HL-60 (cell line): ENCODE measurements around the gene CD3D.

Experiments
- POLR2AphosphoS5 ChIP-seq: IDR thresholded peaks from 2 replicates; pipeline ENCODE4 v1.6.1; 2012; ENCODE audit warnings: low read depth
- SPI1 ChIP-seq: IDR thresholded peaks from 2 replicates; pipeline ENCODE4 v1.6.1; 2012; ENCODE audit warnings: low read depth, mild to moderate bottlenecking, borderline replicate concordance
- TF ChIP-seq, protein P1 (sequence below): IDR thresholded peaks from one replicate; pipeline ENCODE4 v1.5.1; 2011; ENCODE audit warnings: low read length, control low read depth, inconsistent platforms; ENCODE audit not compliant: insufficient read depth
- TF ChIP-seq, protein P2 (sequence below): IDR thresholded peaks from 2 replicates; pipeline ENCODE4 v1.6.1; 2012; ENCODE audit warnings: low read depth; ENCODE audit not compliant: insufficient replicate concordance

DNA sequence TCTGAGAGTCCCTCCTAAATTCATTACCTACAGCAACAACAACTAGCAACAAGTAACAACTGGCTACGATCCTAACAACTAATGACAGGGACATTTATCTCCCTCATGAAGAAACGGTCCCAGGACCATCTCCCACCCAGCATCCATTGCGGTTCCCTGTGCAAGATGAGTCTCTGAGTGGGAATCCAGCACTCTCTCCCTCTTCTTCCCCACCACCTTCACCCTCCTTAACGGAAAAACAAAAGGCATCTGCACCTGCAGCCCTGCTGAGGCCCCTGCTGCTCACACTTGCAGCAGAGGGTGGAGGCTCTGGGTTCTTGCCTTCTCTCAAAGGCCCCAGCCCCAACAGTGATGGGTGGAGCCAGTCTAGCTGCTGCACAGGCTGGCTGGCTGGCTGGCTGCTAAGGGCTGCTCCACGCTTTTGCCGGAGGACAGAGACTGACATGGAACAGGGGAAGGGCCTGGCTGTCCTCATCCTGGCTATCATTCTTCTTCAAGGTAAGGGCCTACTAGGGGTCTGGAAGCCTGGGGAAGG lies 1.5 kb upstream of the CD3D start, which contains the start of gene CD3G:
- TF ChIP-seq, protein P1, sequence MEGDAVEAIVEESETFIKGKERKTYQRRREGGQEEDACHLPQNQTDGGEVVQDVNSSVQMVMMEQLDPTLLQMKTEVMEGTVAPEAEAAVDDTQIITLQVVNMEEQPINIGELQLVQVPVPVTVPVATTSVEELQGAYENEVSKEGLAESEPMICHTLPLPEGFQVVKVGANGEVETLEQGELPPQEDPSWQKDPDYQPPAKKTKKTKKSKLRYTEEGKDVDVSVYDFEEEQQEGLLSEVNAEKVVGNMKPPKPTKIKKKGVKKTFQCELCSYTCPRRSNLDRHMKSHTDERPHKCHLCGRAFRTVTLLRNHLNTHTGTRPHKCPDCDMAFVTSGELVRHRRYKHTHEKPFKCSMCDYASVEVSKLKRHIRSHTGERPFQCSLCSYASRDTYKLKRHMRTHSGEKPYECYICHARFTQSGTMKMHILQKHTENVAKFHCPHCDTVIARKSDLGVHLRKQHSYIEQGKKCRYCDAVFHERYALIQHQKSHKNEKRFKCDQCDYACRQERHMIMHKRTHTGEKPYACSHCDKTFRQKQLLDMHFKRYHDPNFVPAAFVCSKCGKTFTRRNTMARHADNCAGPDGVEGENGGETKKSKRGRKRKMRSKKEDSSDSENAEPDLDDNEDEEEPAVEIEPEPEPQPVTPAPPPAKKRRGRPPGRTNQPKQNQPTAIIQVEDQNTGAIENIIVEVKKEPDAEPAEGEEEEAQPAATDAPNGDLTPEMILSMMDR = no peak
- no peak for TF ChIP-seq POLR2AphosphoS5
- TF ChIP-seq SPI1 = no peak
- TF ChIP-seq, protein P2, sequence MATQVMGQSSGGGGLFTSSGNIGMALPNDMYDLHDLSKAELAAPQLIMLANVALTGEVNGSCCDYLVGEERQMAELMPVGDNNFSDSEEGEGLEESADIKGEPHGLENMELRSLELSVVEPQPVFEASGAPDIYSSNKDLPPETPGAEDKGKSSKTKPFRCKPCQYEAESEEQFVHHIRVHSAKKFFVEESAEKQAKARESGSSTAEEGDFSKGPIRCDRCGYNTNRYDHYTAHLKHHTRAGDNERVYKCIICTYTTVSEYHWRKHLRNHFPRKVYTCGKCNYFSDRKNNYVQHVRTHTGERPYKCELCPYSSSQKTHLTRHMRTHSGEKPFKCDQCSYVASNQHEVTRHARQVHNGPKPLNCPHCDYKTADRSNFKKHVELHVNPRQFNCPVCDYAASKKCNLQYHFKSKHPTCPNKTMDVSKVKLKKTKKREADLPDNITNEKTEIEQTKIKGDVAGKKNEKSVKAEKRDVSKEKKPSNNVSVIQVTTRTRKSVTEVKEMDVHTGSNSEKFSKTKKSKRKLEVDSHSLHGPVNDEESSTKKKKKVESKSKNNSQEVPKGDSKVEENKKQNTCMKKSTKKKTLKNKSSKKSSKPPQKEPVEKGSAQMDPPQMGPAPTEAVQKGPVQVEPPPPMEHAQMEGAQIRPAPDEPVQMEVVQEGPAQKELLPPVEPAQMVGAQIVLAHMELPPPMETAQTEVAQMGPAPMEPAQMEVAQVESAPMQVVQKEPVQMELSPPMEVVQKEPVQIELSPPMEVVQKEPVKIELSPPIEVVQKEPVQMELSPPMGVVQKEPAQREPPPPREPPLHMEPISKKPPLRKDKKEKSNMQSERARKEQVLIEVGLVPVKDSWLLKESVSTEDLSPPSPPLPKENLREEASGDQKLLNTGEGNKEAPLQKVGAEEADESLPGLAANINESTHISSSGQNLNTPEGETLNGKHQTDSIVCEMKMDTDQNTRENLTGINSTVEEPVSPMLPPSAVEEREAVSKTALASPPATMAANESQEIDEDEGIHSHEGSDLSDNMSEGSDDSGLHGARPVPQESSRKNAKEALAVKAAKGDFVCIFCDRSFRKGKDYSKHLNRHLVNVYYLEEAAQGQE = no peak
